Spleen (tissue), 7 donors: ENCODE measurements around the gene ACTR3C.

Experiments
- CTCF ChIP-seq, 11 experiments: fragments of 200-600 bp in 7 of 11; fragments of 450-650 bp in 4 of 11; sonication (generic) in 4 of 11; IDR thresholded peaks in 8 of 11; conservative IDR thresholded peaks in 3 of 11; 1 replicate in 7 of 11; 2 replicates in 4 of 11; pipeline versions ENCODE4 v1.4.0 to v1.8.0; 2016 to 2021; ENCODE audit warnings: antibody characterized with exemption in 11 of 11, inconsistent platforms in 4 of 11, mild to moderate bottlenecking in 1 of 11
- POLR2A ChIP-seq, 3 donors: fragments of 450-650 bp; IDR thresholded peaks; one replicate each; pipeline ENCODE4 v1.5.1; 2017; ENCODE audit warnings: antibody characterized with exemption in 3 of 3, mild to moderate bottlenecking in 1 of 3
- donor health status: DM: no; HTN: no; CAD: no; lungs with moderate emphysema.
- donor health status: DM: no; HTN: no; CAD: no.
- donor health status: DM: no; HTN: no; CAD: no.

GRCh38 chr7:150345012-150345411, 21.7 kb upstream of the ACTR3C start:
- TF ChIP-seq CTCF (IDR thresholded peaks at IDR 0.05 in 8 of 11, conservative IDR thresholded peaks at IDR 0.05 in 3 of 11) = no peak
- TF ChIP-seq POLR2A (IDR thresholded peaks at IDR 0.05) = no peak
